Medulla oblongata (tissue), 1 donor: Measurements from ENCODE around the gene PRPSAP2.
"Not testable (repeated sequence)": the region's sequence is repeated elsewhere in the genome, so short reads cannot be mapped to it uniquely, and the experiment has no call there.

ENCODE experiments used
- DNase-seq: peaks from one replicate; pipeline ENCODE4 v3.0.0-alpha.2; 2015; ENCODE audit errors: extremely low spot score

PRPSAP2 gene

GRCh38 chr17:18944646-18945045, 86.7 kb downstream of the PRPSAP2 start:
- DNase-seq, result no peak

GRCh38 chr17:18946536-18946935, 88.6 kb downstream of the PRPSAP2 start:
- DNase-seq, result no peak

DNA sequence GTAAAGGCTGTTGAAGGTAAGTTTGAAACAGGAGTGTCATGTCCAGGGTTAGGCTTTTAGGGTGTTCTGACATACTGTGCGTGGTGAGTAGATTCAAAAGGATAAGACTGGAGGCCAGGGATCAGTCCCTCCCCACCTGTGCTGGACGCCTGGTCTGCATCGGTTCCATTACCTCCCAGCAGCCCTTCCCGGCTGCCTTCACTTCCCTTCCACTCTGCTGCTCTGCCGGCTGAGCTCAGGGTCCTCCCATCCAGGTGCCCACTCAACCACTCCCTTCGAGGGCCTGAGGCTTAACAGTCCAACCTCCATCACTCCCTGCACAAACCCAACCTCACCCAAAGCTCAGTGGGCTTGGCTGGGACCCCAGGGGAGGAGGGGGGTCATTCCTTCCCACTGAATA, 89.9 kb downstream of the PRPSAP2 start:
- DNase-seq, result no peak

DNA sequence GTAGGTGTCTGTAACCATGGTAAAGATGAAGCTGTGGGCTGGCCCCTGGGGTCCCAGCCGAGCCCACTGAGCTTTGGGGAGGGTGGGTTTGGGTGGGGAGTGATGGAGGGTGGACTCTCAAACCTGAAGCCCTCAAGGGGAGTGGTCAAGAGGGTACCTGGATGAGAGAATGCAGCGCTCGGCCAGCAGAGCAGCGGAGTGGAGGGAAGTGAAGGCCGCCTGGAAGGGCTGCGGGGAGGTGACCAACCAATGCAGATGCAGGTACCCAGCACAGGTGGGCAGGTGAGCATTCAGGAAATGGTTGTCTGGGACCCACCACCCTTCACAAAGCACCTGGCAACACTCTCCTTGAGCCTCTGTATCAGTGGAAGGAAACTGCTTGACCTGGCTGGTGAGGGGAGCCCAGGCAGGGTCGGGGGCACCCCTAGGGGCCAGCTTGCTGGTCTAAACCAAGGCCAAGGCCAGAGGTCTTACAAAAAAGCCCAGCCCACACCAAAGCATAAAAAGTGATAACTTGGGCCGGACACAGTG, 90.6 kb downstream of the PRPSAP2 start:
- no peak for DNase-seq

GRCh38 chr17:18949566-18949965, 91.6 kb downstream of the PRPSAP2 start:
- no peak for DNase-seq

GRCh38 chr17:18950346-18950745, 92.4 kb downstream of the PRPSAP2 start:
- DNase-seq, result no peak

GRCh38 chr17:18950944-18951905, 93.3 kb downstream of the PRPSAP2 start:
- DNase-seq, result no peak

DNA sequence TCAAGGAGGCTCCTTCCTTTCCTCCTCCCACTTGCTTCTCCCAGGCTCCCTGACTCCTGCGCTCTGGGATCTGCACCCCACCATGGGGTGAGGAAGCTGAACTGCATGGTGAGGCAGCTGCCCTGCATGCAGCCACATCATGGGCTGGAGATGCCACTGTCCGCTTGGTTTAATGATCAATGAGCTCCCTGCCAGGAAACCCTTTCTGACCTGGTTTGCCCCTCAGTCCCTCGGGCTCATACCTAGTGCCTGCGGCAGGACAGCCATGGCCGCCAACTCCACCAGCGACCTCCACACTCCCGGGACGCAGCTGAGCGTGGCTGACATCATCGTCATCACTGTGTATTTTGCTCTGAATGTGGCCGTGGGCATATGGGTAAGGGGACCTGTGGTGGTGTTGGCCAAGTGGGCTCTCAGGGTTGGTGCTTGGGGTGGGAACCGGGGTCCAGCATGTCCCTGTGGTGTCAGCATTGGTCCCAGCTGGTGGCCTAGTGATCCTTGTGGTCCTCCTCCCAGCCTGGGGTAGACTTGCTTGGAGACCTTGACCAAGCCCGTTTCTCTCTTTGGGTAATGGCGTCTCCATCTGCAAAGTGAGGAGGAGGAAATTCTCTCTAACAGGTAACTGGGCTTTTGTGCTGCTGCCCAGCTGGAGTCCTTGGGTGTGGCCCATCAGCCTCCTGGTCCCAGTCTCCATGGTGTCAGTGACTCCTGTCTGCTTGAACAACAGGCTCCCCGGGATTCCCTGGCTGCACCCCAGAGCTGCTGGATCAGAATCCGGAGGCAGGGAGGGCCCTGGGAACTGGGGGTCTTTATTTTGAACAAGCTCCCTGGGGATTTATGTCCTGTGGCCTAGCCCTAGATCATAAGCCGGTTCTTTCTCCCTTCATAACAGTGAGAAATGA, 94.3 kb downstream of the PRPSAP2 start, which contains the start of gene SLC5A10:
SLC5A10 (plus strand) TSS at position 225 of the 902 bp plus-strand sequence; CDS start at position 266, 41 bp downstream.
- no peak for DNase-seq

- DNase-seq, result no peak
Measured at GRCh38 chr17:18953231-18953728, 95.3 kb downstream of the PRPSAP2 start.

DNA sequence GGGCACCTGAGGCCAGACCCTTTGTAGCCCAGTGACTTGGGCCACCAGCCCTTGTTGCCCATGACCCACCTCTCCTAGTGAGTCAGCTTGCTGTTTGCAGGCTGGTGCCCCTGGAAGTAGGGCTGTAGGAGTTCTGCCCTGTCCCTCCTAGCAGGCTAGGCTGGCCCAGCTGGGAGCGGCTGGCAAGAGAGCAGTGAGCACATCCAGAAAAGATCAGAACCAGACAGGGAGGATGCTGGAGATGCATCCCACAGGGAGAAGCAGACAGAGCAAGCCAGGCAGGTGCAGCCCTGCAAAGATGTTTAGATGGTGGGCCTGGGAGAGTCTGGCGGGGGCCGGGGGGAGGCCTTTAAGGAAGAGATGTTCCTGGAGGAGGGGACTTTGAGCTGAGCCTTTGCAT, 96.4 kb downstream of the PRPSAP2 start:
- DNase-seq, result no peak

DNA sequence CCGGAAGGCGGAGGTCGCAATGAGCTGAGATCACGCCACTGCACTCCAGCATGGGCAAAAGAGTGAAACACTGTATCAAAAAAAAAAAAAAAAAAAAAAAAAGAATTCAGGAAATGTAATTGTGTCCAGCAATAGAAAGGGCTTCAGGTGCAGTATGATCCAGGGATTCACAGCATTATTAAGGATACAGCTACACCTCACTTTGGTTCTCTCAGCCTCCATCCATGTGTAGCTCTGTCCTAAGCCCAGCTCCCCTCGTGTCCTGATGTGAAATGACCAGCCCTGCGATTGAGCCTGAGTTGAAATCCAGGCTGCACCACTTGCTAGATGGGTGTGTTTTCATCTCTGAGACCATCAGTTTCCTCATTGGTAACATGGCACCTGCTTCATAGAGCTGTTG, 97.1 kb downstream of the PRPSAP2 start:
- no peak for DNase-seq

- DNase-seq, result not testable (repeated sequence)
Measured at GRCh38 chr17:18956021-18956420, 98.1 kb downstream of the PRPSAP2 start.

GRCh38 chr17:18956581-18956980, 98.7 kb downstream of the PRPSAP2 start:
- no peak for DNase-seq

GRCh38 chr17:18957831-18958230, 99.9 kb downstream of the PRPSAP2 start:
- DNase-seq, result no peak

DNA sequence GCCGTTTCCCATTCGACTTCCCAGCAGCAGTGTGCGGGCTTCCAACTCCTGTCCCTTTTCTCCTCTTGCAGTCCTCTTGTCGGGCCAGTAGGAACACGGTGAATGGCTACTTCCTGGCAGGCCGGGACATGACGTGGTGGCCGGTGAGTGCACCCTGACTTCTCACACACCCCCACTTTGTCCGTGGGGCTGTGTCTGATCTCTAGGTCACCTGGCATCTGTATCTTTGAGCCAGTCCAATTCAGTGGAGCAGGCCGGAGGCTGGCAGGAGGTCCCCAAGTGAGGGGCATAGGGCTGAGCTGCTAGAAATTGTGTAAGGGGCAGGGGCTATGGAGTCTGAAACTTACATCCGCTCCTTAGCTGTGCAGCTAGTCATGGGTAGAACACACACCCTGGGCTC, 100.7 kb downstream of the PRPSAP2 start:
- no peak for DNase-seq

- no peak for DNase-seq
Measured at GRCh38 chr17:18959071-18959844, 101.3 kb downstream of the PRPSAP2 start.

DNA sequence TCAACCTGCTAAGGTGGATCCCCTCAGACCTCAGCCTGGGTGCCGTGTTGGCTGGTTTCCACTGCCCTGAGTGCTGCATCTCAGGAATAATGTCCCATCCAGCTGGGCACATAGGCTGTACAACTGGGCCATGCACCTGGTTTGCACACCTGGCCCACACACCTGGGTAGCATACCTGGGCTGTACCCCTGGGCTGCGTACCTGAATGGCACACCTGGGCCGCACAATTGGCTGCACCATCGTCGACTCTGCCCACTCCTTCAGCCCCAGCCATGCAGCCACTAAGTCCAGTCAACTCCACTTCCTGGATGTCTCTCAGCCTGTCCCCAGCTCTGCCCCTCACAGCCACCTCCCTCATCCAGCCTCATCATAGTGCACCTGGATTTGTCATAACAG, 101.9 kb downstream of the PRPSAP2 start:
- DNase-seq, result no peak

GRCh38 chr17:18960241-18960665, 102.3 kb downstream of the PRPSAP2 start:
- no peak for DNase-seq

GRCh38 chr17:18960803-18961511, 103.0 kb downstream of the PRPSAP2 start:
- peak; percentile 47 for DNase-seq
